Endothelial cell of umbilical vein (primary cell): ENCODE results near the gene KLF15.

ENCODE experiments used
- CTCF ChIP-seq, 2 donors: IDR thresholded peaks; 1 replicate in 1 of 2; 2 replicates in 1 of 2; pipeline ENCODE4 v1.5.1; 2011; ENCODE audit warnings: low read length in 2 of 2, mild to moderate bottlenecking in 2 of 2, moderate library complexity in 2 of 2, control low read depth in 1 of 2, inconsistent platforms in 1 of 2, low read depth in 1 of 2; ENCODE audit not compliant: insufficient read depth in 1 of 2; ENCODE audit errors: extremely low read depth in 1 of 2
- EZH2 ChIP-seq: IDR thresholded peaks from 2 replicates; pipeline ENCODE4 v1.6.1; 2012; ENCODE audit warnings: borderline replicate concordance, low read depth, mild to moderate bottlenecking, moderate library complexity, low read length, inconsistent platforms; ENCODE audit not compliant: severe bottlenecking
- GATA2 ChIP-seq: IDR thresholded peaks from 2 replicates; pipeline ENCODE4 v1.7.0; 2011; ENCODE audit warnings: low read depth, mild to moderate bottlenecking, moderate library complexity, mixed read lengths, low read length; ENCODE audit not compliant: insufficient read length, insufficient read depth
- JUN ChIP-seq: IDR thresholded peaks from 2 replicates; pipeline ENCODE4 v1.6.1; 2011; ENCODE audit warnings: borderline replicate concordance, low read depth; ENCODE audit not compliant: insufficient read length, insufficient read depth
- MAX ChIP-seq: IDR thresholded peaks from 2 replicates; pipeline ENCODE4 v1.6.1; 2011; ENCODE audit not compliant: insufficient read depth, insufficient read length
- MYC ChIP-seq: IDR thresholded peaks from one replicate; pipeline ENCODE4 v1.6.1; 2011; ENCODE audit warnings: mild to moderate bottlenecking, low read depth, low read length
- POLR2A ChIP-seq: IDR thresholded peaks from 2 replicates; pipeline ENCODE4 v1.6.1; 2012; ENCODE audit warnings: low read depth, mild to moderate bottlenecking, control low read depth, low read length
- POLR2AphosphoS5 ChIP-seq: IDR thresholded peaks from 2 replicates; pipeline ENCODE4 v1.6.1; 2012; ENCODE audit warnings: low read depth, mild to moderate bottlenecking, control low read depth, low read length, moderate library complexity; ENCODE audit not compliant: insufficient read depth

- TF ChIP-seq MAX (no peak), CTCF (IDR thresholded peaks at IDR 0.05; ENCODE audit: extremely low read depth in 1 of 2, insufficient read depth in 1 of 2, low read depth in 1 of 2, low read length in 2 of 2) (no peak), POLR2A (no peak), POLR2AphosphoS5 (no peak), EZH2 (no peak), JUN (no peak), MYC (no peak), GATA2 (no peak)
Observed at GRCh38 chr3:126365351-126366277, 8.4 kb upstream of the KLF15 start.
